AG08395 (cell line): Measurements from ENCODE around the gene TMEM63B.
A peak's percentile ranks its signal among the peaks of the same experiment; 100 is the strongest.
"Not testable (repeated sequence)": the region's sequence is repeated elsewhere in the genome, so short reads cannot be mapped to it uniquely, and the experiment has no call there.

Experiments used
- DNase-seq: peaks from one replicate; pipeline ENCODE4 v3.0.0; 2012; ENCODE audit warnings: mixed read lengths, low spot score

Gene TMEM63B

DNA sequence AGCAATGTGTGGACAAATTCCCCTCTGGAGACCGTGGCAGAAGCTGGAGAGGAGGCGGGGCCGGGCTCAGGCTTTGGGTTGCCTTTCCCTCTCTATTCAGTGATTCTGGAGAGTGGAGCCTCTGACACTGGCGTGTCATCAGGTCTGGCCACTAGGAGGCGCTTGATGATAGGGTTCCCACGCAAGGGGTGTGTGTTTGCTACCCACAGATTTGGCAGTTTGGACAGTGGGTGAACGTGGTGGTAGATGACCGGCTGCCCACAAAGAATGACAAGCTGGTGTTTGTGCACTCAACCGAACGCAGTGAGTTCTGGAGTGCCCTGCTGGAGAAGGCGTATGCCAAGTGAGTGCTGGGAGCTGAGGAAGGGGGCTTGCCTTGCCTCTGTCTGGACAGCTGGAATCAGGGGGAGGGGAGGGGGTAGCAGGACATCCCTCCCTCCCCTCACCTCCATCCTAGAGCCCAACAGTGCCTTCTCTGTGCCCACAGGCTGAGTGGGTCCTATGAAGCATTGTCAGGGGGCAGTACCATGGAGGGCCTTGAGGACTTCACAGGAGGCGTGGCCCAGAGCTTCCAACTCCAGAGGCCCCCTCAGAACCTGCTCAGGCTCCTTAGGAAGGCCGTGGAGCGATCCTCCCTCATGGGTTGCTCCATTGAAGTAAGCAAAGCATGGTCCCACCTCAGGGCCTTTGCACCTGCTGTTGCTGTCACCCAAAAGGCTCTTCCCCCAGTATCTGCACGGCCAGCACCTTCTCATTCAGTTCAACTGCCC lies 45.6 kb downstream of the TMEM63B start:
- peak; percentile 94 for DNase-seq

- no peak for DNase-seq
Observed at GRCh38 chr6:44176130-44176761, 48.9 kb downstream of the TMEM63B start.

DNA sequence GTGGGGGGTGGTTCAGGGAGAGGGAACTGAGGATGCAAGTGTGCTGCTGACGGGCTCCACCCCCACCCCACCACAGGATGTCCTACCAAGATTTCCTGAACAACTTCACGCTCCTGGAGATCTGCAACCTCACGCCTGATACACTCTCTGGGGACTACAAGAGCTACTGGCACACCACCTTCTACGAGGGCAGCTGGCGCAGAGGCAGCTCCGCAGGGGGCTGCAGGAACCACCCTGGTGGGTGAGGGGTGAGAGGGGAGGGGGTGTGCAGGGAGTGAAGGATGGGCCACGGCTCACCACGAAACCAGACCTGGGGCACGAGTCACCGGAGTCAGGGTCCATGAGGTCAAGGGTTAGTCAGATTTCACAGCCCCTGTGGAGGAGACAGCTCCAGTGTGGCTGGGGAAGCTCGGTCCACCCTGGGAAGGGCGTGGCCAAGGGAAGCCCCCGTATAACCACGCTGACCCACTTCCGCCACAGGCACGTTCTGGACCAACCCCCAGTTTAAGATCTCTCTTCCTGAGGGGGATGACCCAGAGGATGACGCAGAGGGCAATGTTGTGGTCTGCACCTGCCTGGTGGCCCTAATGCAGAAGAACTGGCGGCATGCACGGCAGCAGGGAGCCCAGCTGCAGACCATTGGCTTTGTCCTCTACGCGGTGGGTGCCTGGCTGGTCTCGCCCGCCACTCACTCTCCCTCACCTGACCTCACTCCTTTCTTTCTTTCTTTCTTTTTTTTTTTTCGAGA lies 49.6 kb downstream of the TMEM63B start:
- no peak for DNase-seq

GRCh38 chr6:44177691-44178423 lies 50.5 kb downstream of the TMEM63B start:
- peak; percentile 40 for DNase-seq

- no peak for DNase-seq
Observed at GRCh38 chr6:44178424-44179071, 51.2 kb downstream of the TMEM63B start.

DNA sequence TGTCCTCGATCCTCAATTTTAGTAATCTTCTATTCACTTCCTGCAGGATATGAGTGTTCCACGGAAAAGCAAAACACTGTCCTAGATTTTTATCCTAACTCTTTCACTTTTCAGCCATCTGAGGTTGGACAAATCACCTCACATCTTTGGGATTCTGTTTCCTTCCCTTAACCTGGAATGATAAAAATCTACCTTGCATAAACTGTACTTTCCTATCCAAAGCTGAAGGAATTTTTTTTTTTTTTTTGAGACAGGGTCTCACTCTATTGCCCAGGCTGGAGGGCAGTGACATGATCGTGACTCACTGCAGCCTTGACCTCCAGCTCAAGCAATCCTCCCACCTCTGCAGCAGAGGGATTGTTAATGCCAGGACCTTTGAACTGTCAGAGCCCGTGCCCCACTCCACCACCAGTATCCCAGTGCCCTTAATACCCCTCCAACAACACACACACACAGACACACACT lies 51.8 kb downstream of the TMEM63B start:
- DNase-seq = no peak

GRCh38 chr6:44179648-44180047 lies 52.3 kb downstream of the TMEM63B start:
- DNase-seq = no peak

DNA sequence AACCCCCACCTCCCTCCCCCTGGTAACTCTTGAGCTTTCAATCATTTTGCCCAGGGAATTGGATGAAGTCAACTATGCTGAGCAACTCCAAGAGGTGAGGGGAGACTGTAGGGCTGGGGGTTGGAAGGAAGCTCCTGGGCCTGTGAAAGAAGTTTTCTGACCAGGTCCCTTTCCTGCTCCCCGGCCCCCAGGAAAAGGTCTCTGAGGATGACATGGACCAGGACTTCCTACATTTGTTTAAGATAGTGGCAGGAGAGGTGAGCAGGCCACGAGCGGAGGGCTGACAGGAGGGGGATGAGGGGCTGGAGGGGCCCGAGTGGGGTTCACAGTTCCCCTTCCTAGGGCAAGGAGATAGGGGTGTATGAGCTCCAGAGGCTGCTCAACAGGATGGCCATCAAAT lies 53.1 kb downstream of the TMEM63B start:
- no peak for DNase-seq

- no peak for DNase-seq
Observed at GRCh38 chr6:44180886-44181285, 53.5 kb downstream of the TMEM63B start.

GRCh38 chr6:44181784-44182183 lies 54.4 kb downstream of the TMEM63B start:
- not testable (repeated sequence) for DNase-seq

DNA sequence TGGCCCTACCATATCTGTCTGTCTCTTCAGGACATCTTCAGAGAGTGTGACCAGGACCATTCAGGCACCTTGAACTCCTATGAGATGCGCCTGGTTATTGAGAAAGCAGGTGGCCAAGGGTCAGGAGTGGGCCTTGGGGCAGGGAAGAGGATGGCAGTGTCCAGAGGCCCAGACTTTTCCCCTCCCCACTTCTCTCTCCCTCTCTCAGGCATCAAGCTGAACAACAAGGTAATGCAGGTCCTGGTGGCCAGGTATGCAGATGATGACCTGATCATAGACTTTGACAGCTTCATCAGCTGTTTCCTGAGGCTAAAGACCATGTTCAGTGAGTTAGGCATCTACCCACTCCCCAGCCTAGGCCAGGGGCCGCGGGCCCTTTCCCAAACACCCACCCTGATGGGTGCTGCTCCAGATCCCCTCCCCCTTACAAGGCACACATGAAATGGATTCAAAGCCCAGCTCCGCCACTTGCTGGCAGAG lies 55.6 kb downstream of the TMEM63B start:
- DNase-seq = no peak

- DNase-seq = no peak
Observed at GRCh38 chr6:44183783-44184182, 56.4 kb downstream of the TMEM63B start.

DNA sequence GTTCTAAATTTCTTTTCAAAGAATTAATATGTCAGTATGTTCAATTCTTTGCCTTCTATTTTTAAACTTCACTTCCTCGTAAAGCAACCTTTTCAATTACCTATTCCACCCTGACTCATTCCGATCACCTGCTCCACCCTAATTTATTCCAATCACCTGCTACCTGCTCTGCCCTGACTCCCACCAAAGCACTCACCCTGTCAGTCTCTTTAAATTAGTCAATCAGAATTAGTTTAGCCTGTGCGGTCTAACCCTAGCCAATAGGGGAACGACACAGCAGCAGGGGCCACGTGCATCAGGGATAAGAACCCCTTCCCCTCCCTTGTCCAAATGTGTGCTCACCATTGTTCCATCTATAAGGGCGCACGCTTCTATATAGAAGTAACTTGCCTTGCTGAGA lies 58.0 kb downstream of the TMEM63B start:
- not testable (repeated sequence) for DNase-seq

- no peak for DNase-seq
Observed at GRCh38 chr6:44185953-44186634, 58.7 kb downstream of the TMEM63B start.

- no peak for DNase-seq
Observed at GRCh38 chr6:44186635-44187025, 59.3 kb downstream of the TMEM63B start.

DNA sequence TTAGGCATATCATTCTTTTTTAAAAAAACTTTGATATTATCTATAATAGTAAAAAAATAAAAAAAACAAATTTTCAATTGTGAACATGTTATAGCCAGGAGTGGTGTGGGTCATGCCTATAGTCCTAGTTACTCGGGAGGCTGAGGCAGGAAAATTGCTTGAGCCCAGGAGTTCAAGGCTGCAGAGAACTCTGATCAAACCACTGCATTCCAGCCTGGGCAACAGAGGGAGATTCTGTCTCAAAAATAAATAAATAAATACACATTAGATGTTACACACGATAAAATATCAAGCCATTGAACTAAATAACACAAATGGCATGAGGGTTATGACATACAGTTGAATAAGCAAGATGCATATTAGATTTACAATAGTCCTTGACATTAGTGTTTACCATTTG lies 61.5 kb downstream of the TMEM63B start:
- DNase-seq = no peak

DNA sequence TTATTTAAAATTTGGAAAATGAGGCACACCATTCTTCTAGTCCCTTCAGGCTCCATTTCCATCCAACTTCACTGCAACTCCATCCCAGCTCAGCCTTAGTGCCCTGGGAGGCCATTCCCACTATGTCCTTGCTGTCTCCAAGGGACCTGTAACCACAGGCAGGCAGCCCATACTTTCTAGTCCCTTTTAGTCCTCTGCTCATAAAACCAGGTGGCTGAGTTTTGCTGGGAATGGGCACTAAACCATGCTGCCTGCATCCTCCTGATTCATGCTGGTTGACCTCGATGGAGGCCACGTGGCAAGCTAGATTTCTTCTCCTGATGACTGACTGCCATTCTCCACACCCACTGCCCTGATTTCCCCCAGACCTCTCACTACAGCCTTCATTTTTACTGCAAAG lies 61.9 kb downstream of the TMEM63B start:
- DNase-seq = no peak

DNA sequence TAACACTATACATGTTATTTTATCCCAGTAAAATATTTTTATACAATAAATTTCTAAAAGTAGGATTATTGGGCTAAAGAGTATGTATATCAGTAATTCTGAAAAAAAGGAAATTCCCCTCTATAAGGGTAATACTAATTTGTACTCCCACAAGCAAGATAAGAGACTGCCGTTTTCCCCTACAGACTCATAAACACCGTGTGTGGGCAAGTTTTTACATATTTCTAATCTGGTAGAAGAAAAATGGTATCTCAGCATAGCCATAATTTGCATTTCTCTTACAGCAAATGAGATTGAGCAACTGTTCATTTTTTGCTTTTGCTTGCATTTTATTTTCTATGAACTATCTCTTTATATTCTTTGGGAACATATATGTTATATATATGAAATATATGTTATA lies 63.4 kb downstream of the TMEM63B start:
- DNase-seq = no peak

GRCh38 chr6:44192428-44193041 lies 65.2 kb downstream of the TMEM63B start:
- no peak for DNase-seq

GRCh38 chr6:44193307-44193910 lies 66.1 kb downstream of the TMEM63B start:
- DNase-seq = no peak
